Panc1 (cell line): Measurements from ENCODE around the gene ARHGEF17. TPM values are rescaled to one million over a fixed set of nuclear protein-coding genes. Genes with fewer than 3 reads are reported as not detected.
"Not testable (repeated sequence)": the region's sequence is repeated elsewhere in the genome, so short reads cannot be mapped to it uniquely, and the experiment has no call there.

Experiments used
- ATAC-seq: fragments of 200-7000 bp; cut with Tn5 transposase; 2 replicates; pipeline ENCODE4 v1.9.1; 2020; ENCODE audit warnings: mild to moderate bottlenecking, moderate library complexity
- BruUV-seq: library from RNA; stranded (reverse); fragments of 400-500 nt; replicated peaks from 2 replicates; lab custom pipeline; 2021; lab: Mats Ljungman, UMichigan
- CTCF ChIA-PET: fragments of 300-600 bp; sonication (Branson Sonifier 250); formaldehyde crosslinking; loops from one replicate; lab custom pipeline; 2022; ENCODE audit warnings: antibody characterized with exemption; lab: Charles Lee
- POLR2A ChIA-PET: fragments of 300-600 bp; sonication (Branson Sonifier 250); formaldehyde crosslinking; loops from one replicate; lab custom pipeline; 2022; ENCODE audit warnings: antibody characterized with exemption; lab: Charles Lee
- DNase-seq: peaks from one replicate; pipeline ENCODE4 v3.0.0-alpha.2; 2010; ENCODE audit warnings: low read depth, low spot score
- H3K27ac ChIP-seq: 2 replicates; pipeline ENCODE4 v1.5.1; 2011; ENCODE audit warnings: mild to moderate bottlenecking, low read length, inconsistent platforms
- H3K27me3 ChIP-seq: fragments of 200-500 bp; sonication (Bioruptor generic); 2 replicates; pipeline ENCODE4 v1.6.0; 2014; ENCODE audit warnings: low read length, inconsistent platforms; ENCODE audit not compliant: control insufficient read depth, insufficient read depth
- H3K36me3 ChIP-seq: fragments of 200-500 bp; sonication (Bioruptor generic); 2 replicates; pipeline ENCODE4 v1.5.1; 2014; ENCODE audit warnings: inconsistent platforms, mild to moderate bottlenecking, low read length, moderate library complexity; ENCODE audit not compliant: control insufficient read depth, insufficient read depth
- H3K4me1 ChIP-seq: 2 replicates; pipeline ENCODE4 v1.5.1; 2011; ENCODE audit warnings: inconsistent platforms, mild to moderate bottlenecking, low read length, moderate library complexity; ENCODE audit not compliant: control insufficient read depth, insufficient read depth
- H3K4me3 ChIP-seq, 2 experiments: 2 replicates each; pipeline ENCODE4 v1.5.1; 2011 to 2012; ENCODE audit warnings: low read depth in 2 of 2, low read length in 2 of 2, mild to moderate bottlenecking in 2 of 2, inconsistent platforms in 1 of 2, moderate library complexity in 1 of 2
- H3K9me3 ChIP-seq: fragments of 200-500 bp; sonication (Bioruptor generic); 2 replicates; pipeline ENCODE4 v1.5.1; 2014; ENCODE audit warnings: low read depth, mild to moderate bottlenecking, inconsistent platforms, low read length, moderate library complexity; ENCODE audit not compliant: control insufficient read depth, insufficient read depth
- CTCF ChIP-seq: fragments of 450-650 bp; IDR thresholded peaks from 2 replicates; pipeline ENCODE4 v1.5.1; 2017; ENCODE audit warnings: mild to moderate bottlenecking
- POLR2AphosphoS5 ChIP-seq: IDR thresholded peaks from 2 replicates; pipeline ENCODE4 v1.6.1; 2012; ENCODE audit warnings: mild to moderate bottlenecking, low read depth, low read length, moderate library complexity
- REST ChIP-seq, 2 experiments: IDR thresholded peaks; 2 replicates each; pipeline ENCODE4 v1.6.1; 2011 to 2012; ENCODE audit warnings: low read depth in 2 of 2, control low read depth in 1 of 2, low read length in 1 of 2, mild to moderate bottlenecking in 1 of 2, moderate library complexity in 1 of 2; ENCODE audit not compliant: insufficient read depth in 1 of 2
- SIN3A ChIP-seq: IDR thresholded peaks from 2 replicates; pipeline ENCODE4 v1.6.1; 2012; ENCODE audit warnings: low read depth, mild to moderate bottlenecking, low read length, moderate library complexity, borderline replicate concordance; ENCODE audit not compliant: insufficient read depth
- TCF7L2 ChIP-seq: IDR thresholded peaks from 2 replicates; pipeline ENCODE4 v1.6.1; 2011; ENCODE audit warnings: mild to moderate bottlenecking, low read depth, low read length, inconsistent platforms
- in situ Hi-C: cut with HindIII; loops from 2 replicates; pipeline ENCODE4 v1.10.0; 2016; ENCODE audit warnings: low sequenced_read_pairs, low pct_unique_long_range_greater_than_20kb
- intact Hi-C: fragments of 100-400 bp; cut with micrococcal nuclease; formaldehyde crosslinking; loops from one replicate; pipeline ENCODE4 v1.10.0; 2022; ENCODE audit not compliant: unreplicated experiment
- total RNA-seq: library from RNA; stranded (reverse); gene quantifications from one replicate; pipeline ENCODE4 v1.2.1, GENCODE V29; 2021; ENCODE audit not compliant: unreplicated experiment

Gene ARHGEF17
- total RNA-seq, 1 experiment from 2014 or later: 43.2 TPM

- CTCF ChIA-PET, H3K4me3 ChIP-seq, BruUV-seq, H3K9me3 ChIP-seq, H3K27me3 ChIP-seq, POLR2A ChIA-PET, ATAC-seq, intact Hi-C loops, H3K36me3 ChIP-seq, in situ Hi-C loops, DNase-seq: not testable (repeated sequence)
- H3K4me1 ChIP-seq: peaks cover 15% of the 10 kb centered on the region
- peak overlapping the region; percentile 70 for H3K27ac ChIP-seq
These were observed 36.6 kb upstream of the ARHGEF17 start for GRCh38 chr11:73271478-73271865.

- no TSS peak for BruUV-seq
- peaks cover 15% of the 10 kb centered on the region for H3K4me1 ChIP-seq
- CTCF ChIA-PET: interaction anchor here (0.6 to 1.4 kb wide), 3 partner anchors 17 to 187 kb away, joined by 3 to 7 read pairs (median 5); no protein-coding TSS in a partner anchor
- no peaks in the 10 kb centered on the region for H3K36me3 ChIP-seq
- no peak within 1 kb of the TSS for H3K4me3 ChIP-seq
- in situ Hi-C loops (no loop called here), intact Hi-C loops (no loop called here)
- H3K27ac ChIP-seq: peak within 1 kb of the TSS; percentile 70
- ATAC-seq: peak; percentile 85
- no peaks in the 10 kb centered on the region for H3K9me3 ChIP-seq
- H3K27me3 ChIP-seq: no peaks in the 10 kb centered on the region
- POLR2A ChIA-PET: interaction anchor here (0.6 kb wide), 1 partner anchor 1398 kb away, joined by 3 read pairs; no protein-coding TSS in a partner anchor
- TF ChIP-seq REST (IDR thresholded peaks at IDR 0.05; ENCODE audit: insufficient read depth in 1 of 2, low read depth in 2 of 2, low read length in 1 of 2) (no peak), SIN3A (no peak), POLR2AphosphoS5 (no peak), CTCF (no peak), TCF7L2 (no peak)
- DNase-seq: no peak
These were observed 36.0 kb upstream of the ARHGEF17 start, which contains the start of gene P2RY6 for GRCh38 chr11:73271936-73272679. Gene P2RY6 (plus strand): TSS chr11:73272338. CDS start chr11:73296519, 24,181 bp downstream.

GRCh38 chr11:73272680-73273038, 35.4 kb upstream of the ARHGEF17 start:
- H3K9me3 ChIP-seq: no peaks in the 10 kb centered on the region
- in situ Hi-C loops (no loop called here), intact Hi-C loops (no loop called here)
- no peak overlapping the region for H3K4me3 ChIP-seq
- H3K27ac ChIP-seq: peak overlapping the region; percentile 2; the same call in 1 of the 2 replicates
- no peaks in the 10 kb centered on the region for H3K36me3 ChIP-seq
- TF ChIP-seq SIN3A (no peak), POLR2AphosphoS5 (no peak), CTCF (no peak), REST (IDR thresholded peaks at IDR 0.05; ENCODE audit: insufficient read depth in 1 of 2, low read depth in 2 of 2, low read length in 1 of 2) (no peak), TCF7L2 (no peak)
- no peaks in the 10 kb centered on the region for H3K27me3 ChIP-seq
- no TSS peak for BruUV-seq
- ATAC-seq: no peak
- ChIA-PET POLR2A (interaction anchor here (0.6 kb wide), 1 partner anchor 1397 kb away, joined by 3 read pairs; no protein-coding TSS in a partner anchor), CTCF (interaction anchor here (0.6 to 1.4 kb wide), 3 partner anchors 17 to 187 kb away, joined by 3 to 7 read pairs (median 5); no protein-coding TSS in a partner anchor)
- H3K4me1 ChIP-seq: peaks cover 15% of the 10 kb centered on the region
- DNase-seq: no peak
